ENCODE results near the gene FUT7.

FUT7 gene

DNA sequence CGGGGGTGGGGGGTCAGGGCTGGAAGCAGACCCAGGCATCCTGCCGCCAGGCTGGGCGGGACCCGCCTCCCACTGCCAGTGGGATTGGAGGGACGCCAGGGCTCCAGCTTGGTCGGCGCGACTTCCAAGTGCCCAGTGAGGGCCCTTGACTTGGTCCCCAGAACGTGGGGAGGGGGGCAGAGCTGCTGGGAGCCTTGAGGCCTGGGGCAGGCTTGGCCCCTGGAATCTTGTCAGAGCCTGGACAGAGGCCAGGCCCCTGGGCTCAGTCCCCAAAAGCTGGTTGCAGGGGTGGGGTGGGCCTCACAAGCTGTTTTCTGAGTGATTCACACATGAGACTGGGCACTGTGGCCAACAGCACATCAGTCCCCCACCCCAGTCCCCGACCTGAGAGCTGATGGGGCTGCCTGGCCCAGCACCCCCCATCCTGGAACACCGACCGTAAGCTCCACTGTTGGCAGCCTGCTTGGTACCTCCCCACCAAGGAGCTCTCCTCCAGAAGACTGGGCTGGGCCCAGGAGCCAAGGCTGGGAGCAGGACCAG lies 36.0 kb downstream of the FUT7 start:
- Histone ChIP-seq H3K4me3 (ENCODE audit: low read depth in 1 of 5, low read length in 5 of 5) (peak overlapping the region in 1 of 5 donors; percentile 11), H3K9ac (ENCODE audit: low read length in 5 of 5) (no peak overlapping the region), H3K27ac (ENCODE audit: low read depth, low read length) (no peak overlapping the region), H3K36me3 (ENCODE audit: control insufficient read depth in 5 of 5, insufficient read depth in 5 of 5, low read length in 5 of 5) (peaks cover 0 to 7% (median 4%) of the 10 kb centered on the region in 5 donors), H3K27me3 (ENCODE audit: control insufficient read depth in 5 of 5, insufficient read depth in 4 of 5, low read length in 5 of 5) (peaks cover 8 to 23% (median 21%) of the 10 kb centered on the region in 5 donors), H3K9me3 (ENCODE audit: control insufficient read depth in 5 of 5, low read length in 5 of 5) (no peaks in the 10 kb centered on the region), H3K4me1 (ENCODE audit: control insufficient read depth in 5 of 5, insufficient read depth in 5 of 5, low read length in 5 of 5) (peaks cover 1 to 47% (median 35%) of the 10 kb centered on the region in 5 donors)

DNA sequence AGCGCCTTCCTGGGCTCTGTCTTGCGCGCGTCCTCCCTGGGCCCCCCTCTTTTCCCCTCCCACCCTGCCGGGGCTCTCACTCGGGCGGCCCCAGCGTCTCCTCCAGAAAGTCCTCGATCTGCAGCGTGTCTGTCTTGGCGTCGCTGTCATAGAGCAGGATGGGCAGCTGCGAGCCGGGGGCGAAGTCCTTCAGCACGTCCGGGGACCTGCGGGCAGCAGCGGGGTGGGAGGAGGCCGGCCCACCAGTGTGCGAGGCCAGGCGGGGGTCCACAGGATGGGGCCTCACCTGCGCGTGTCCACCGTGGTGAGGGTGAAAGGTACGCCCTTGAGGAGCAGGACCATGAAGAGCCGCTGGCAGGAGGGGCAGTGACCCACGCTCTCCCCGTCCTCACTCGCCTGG lies 36.5 kb downstream of the FUT7 start:
- H3K36me3 ChIP-seq (ENCODE audit: control insufficient read depth in 5 of 5, insufficient read depth in 5 of 5, low read length in 5 of 5), result peaks cover 0 to 7% (median 4%) of the 10 kb centered on the region in 5 donors
- H3K4me3 ChIP-seq (ENCODE audit: low read depth in 1 of 5, low read length in 5 of 5), result no peak overlapping the region
- peaks cover 0 to 3% (median 0%) of the 10 kb centered on the region in 5 donors for H3K9me3 ChIP-seq (ENCODE audit: control insufficient read depth in 5 of 5, low read length in 5 of 5)
- peaks cover 8 to 23% (median 21%) of the 10 kb centered on the region in 5 donors for H3K27me3 ChIP-seq (ENCODE audit: control insufficient read depth in 5 of 5, insufficient read depth in 4 of 5, low read length in 5 of 5)
- no peak overlapping the region for H3K27ac ChIP-seq (ENCODE audit: low read depth, low read length)
- no peak overlapping the region for H3K9ac ChIP-seq (ENCODE audit: low read length in 5 of 5)
- peaks cover 1 to 44% (median 34%) of the 10 kb centered on the region in 5 donors for H3K4me1 ChIP-seq (ENCODE audit: control insufficient read depth in 5 of 5, insufficient read depth in 5 of 5, low read length in 5 of 5)

DNA sequence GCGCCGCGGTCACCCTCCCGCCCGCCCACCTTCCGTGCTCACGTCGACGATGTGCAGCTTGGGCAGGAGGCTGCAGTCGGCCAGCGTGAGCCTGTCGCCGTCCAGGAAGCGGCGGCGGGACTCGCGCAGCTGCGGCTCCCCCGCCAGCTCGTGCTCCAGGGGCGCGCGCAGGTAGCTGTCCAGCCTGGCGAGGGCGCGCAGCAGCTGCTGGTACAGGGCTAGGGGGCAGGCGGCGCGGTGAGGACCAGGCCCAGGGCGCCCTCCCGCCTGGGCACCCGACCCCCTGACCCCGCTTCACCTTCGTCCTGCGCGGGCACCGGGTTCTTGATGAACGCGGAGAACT lies 37.0 kb downstream of the FUT7 start:
- Histone ChIP-seq H3K9me3 (ENCODE audit: control insufficient read depth in 5 of 5, low read length in 5 of 5) (peaks cover 0 to 4% (median 0%) of the 10 kb centered on the region in 5 donors), H3K4me1 (ENCODE audit: control insufficient read depth in 5 of 5, insufficient read depth in 5 of 5, low read length in 5 of 5) (peaks cover 1 to 39% (median 29%) of the 10 kb centered on the region in 5 donors), H3K4me3 (ENCODE audit: low read depth in 1 of 5, low read length in 5 of 5) (no peak overlapping the region)

DNA sequence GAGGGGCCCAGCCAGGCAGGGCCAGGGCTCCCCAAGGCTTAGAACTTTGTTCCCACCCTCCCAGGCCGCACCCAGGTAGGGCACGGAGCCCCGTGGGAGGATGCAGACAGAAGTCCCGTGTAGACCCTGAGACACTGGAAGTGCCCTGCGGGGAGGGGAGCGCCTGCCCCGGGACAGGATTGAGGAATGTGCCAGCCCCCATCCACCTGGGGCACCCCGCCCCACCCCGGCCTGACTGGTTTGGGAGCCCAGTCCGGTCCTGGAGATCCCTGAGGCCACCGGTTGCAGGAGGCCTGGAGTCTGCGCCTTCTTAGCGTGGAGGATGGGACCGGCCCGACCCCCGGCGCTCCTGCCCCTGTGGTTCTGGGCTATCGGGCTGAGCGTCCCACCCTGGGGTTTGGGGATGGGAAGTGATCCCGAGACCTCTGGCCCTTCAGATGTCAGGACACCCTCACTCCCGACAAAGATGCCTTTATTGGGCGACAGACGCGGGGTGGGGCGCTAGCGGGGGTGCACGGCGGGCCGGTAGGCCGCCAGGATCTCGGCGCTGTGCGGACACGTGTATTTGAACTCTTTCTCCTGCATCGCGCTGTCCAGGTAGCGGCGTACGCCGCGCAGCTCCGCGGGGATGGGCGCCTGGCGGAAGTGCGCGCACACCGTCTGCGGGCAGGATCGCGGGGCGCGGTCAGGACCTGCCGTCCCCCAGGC lies 37.6 kb downstream of the FUT7 start:
- H3K4me3 ChIP-seq (ENCODE audit: low read depth in 1 of 5, low read length in 5 of 5), result no peak overlapping the region
- peaks cover 0 to 4% (median 0%) of the 10 kb centered on the region in 5 donors for H3K9me3 ChIP-seq (ENCODE audit: control insufficient read depth in 5 of 5, low read length in 5 of 5)
- H3K9ac ChIP-seq (ENCODE audit: low read length in 5 of 5), result no peak overlapping the region
- peaks cover 1 to 36% (median 29%) of the 10 kb centered on the region in 5 donors for H3K4me1 ChIP-seq (ENCODE audit: control insufficient read depth in 5 of 5, insufficient read depth in 5 of 5, low read length in 5 of 5)
- H3K27ac ChIP-seq (ENCODE audit: low read depth, low read length), result no peak overlapping the region
- peaks cover 0 to 7% (median 4%) of the 10 kb centered on the region in 5 donors for H3K36me3 ChIP-seq (ENCODE audit: control insufficient read depth in 5 of 5, insufficient read depth in 5 of 5, low read length in 5 of 5)
- H3K27me3 ChIP-seq (ENCODE audit: control insufficient read depth in 5 of 5, insufficient read depth in 4 of 5, low read length in 5 of 5), result peaks cover 8 to 23% (median 21%) of the 10 kb centered on the region in 5 donors

More for the DNA sequence above, 37.0 kb downstream of the FUT7 start:
- Histone ChIP-seq H3K36me3 (ENCODE audit: control insufficient read depth in 5 of 5, insufficient read depth in 5 of 5, low read length in 5 of 5) (peaks cover 0 to 7% (median 4%) of the 10 kb centered on the region in 5 donors), H3K27me3 (ENCODE audit: control insufficient read depth in 5 of 5, insufficient read depth in 4 of 5, low read length in 5 of 5) (peaks cover 8 to 23% (median 21%) of the 10 kb centered on the region in 5 donors), H3K9ac (ENCODE audit: low read length in 5 of 5) (no peak overlapping the region), H3K27ac (ENCODE audit: low read depth, low read length) (no peak overlapping the region)

DNA sequence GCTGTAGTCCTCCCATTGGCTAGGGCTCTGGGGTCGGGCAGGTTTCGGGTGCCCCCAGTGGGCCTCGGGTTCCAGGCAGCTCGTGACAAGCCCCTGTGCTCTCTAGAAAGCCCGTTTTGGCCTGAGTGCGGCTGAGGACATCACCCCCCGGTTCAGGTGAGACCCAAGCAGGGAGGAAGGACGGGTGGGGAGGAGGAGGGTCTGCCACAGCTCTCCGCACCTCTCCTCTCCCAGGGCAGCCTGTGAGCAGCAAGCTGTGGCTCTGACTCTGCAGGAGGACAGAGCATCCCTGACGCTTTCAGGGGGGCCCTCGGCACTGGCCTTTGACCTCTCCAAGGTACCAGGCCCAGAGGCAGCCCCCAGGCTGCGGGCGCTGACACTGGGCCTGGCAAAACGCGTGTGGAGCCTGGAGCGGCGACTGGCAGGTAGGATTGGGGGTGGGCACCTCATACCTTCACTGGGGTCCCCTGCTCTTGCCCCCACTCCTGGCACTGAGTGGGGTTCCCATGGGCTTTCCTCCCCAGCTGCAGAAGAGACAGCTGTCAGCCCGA lies 39.0 kb downstream of the FUT7 start:
- H3K9ac ChIP-seq (ENCODE audit: low read length in 5 of 5), result peak overlapping the region; percentile 63 to 88 (median 70)
- peaks cover 0 to 4% (median 0%) of the 10 kb centered on the region in 5 donors for H3K9me3 ChIP-seq (ENCODE audit: control insufficient read depth in 5 of 5, low read length in 5 of 5)
- peaks cover 0 to 7% (median 4%) of the 10 kb centered on the region in 5 donors for H3K36me3 ChIP-seq (ENCODE audit: control insufficient read depth in 5 of 5, insufficient read depth in 5 of 5, low read length in 5 of 5)
- H3K4me3 ChIP-seq (ENCODE audit: low read depth in 1 of 5, low read length in 5 of 5), result peak overlapping the region; percentile 69 to 86 (median 73)
- peaks cover 8 to 23% (median 21%) of the 10 kb centered on the region in 5 donors for H3K27me3 ChIP-seq (ENCODE audit: control insufficient read depth in 5 of 5, insufficient read depth in 4 of 5, low read length in 5 of 5)
- H3K4me1 ChIP-seq (ENCODE audit: control insufficient read depth in 5 of 5, insufficient read depth in 5 of 5, low read length in 5 of 5), result peaks cover 1 to 36% (median 29%) of the 10 kb centered on the region in 5 donors
- H3K27ac ChIP-seq (ENCODE audit: low read depth, low read length), result no peak overlapping the region

DNA sequence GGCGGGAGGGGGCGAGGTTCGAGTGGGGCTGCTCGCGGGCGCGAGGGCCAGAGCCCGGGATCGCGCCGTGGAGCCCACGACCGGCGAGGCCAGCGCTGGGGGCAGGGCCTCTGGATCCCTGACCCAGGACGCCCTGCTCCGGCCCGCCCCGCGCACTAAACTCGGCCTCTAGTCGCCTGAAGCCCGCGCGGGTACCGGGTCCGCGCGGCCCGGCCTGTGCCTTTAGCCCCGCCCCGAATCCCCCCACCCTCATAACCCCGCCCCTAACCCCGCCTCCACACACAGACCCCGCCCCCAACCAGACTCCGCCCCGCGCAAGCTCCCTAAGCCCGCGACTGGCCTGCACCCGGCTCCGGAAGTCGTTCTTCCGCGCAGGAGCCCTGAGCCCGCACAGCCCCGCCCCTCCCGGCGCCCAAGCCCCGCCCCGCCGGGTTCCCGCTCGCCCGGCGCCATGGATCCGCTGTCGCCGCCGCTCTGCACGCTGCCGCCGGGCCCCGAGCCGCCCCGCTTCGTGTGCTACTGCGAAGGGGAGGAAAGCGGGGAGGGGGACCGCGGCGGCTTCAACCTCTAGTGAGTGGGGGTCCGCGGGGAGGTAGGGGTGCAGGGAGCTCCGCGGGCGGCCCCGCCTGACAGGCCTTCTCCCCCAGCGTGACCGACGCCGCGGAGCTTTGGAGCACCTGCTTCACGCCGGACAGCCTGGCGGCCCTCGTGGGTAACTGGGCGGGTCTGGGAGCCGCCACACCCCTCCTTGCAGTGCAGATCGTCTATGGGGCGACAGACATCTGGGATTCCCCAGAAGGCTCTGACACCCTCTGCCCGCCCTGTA lies 39.7 kb downstream of the FUT7 start, which contains the start of gene PAXX:
TSS of gene PAXX (plus strand) at position 430 of the 826 bp plus-strand sequence. CDS start at position 452, 22 bp downstream.
- peaks cover 8 to 23% (median 18%) of the 10 kb centered on the region in 5 donors for H3K27me3 ChIP-seq (ENCODE audit: control insufficient read depth in 5 of 5, insufficient read depth in 4 of 5, low read length in 5 of 5)
- peak within 1 kb of the TSS; percentile 63 to 88 (median 70) for H3K9ac ChIP-seq (ENCODE audit: low read length in 5 of 5)
- no peak within 1 kb of the TSS for H3K27ac ChIP-seq (ENCODE audit: low read depth, low read length)
- peaks cover 1 to 36% (median 29%) of the 10 kb centered on the region in 5 donors for H3K4me1 ChIP-seq (ENCODE audit: control insufficient read depth in 5 of 5, insufficient read depth in 5 of 5, low read length in 5 of 5)
- H3K4me3 ChIP-seq (ENCODE audit: low read depth in 1 of 5, low read length in 5 of 5), result peak within 1 kb of the TSS; percentile 69 to 86 (median 73)
- H3K9me3 ChIP-seq (ENCODE audit: control insufficient read depth in 5 of 5, low read length in 5 of 5), result peaks cover 0 to 4% (median 0%) of the 10 kb centered on the region in 5 donors
- H3K36me3 ChIP-seq (ENCODE audit: control insufficient read depth in 5 of 5, insufficient read depth in 5 of 5, low read length in 5 of 5), result peaks cover 0 to 7% (median 4%) of the 10 kb centered on the region in 5 donors

DNA sequence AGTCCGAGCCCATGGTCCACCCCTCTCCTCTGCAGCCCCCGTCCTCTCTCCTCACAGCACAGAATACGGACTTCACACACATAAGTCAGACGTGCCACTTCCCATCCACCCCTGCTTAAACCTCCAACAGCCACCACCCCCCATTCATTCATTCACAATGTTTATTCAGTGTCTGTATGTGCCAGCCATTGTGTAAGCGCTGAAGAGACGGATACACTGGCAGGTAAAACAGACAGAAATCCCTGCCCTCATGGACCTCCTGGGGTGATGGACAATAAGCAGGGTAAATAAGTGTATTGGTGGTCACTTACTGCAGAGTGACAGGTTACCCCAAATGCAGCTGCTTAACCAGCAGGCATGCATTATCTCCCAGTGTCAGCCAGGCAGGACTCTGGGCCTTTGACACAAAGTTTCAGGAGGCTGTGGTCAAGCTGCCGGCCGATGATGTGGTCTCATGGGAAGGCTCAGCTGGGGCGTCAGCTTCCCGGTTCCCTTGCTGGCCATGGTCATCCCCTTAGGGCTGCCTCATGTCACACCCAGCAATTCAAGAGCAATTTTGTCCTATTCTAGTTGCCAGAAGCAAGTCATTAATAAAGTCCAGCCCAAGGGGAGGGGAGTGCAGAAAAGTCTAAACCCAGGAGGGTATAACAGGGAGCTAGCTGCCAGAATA lies 41.5 kb downstream of the FUT7 start:
- H3K9ac ChIP-seq (ENCODE audit: low read length in 5 of 5), result no peak overlapping the region
- peaks cover 1 to 22% (median 18%) of the 10 kb centered on the region in 5 donors for H3K4me1 ChIP-seq (ENCODE audit: control insufficient read depth in 5 of 5, insufficient read depth in 5 of 5, low read length in 5 of 5)
- peaks cover 4 to 12% (median 5%) of the 10 kb centered on the region in 5 donors for H3K27me3 ChIP-seq (ENCODE audit: control insufficient read depth in 5 of 5, insufficient read depth in 4 of 5, low read length in 5 of 5)
- no peak overlapping the region for H3K4me3 ChIP-seq (ENCODE audit: low read depth in 1 of 5, low read length in 5 of 5)
- no peak overlapping the region for H3K27ac ChIP-seq (ENCODE audit: low read depth, low read length)
- peaks cover 0 to 7% (median 4%) of the 10 kb centered on the region in 5 donors for H3K36me3 ChIP-seq (ENCODE audit: control insufficient read depth in 5 of 5, insufficient read depth in 5 of 5, low read length in 5 of 5)
- H3K9me3 ChIP-seq (ENCODE audit: control insufficient read depth in 5 of 5, low read length in 5 of 5), result peaks cover 0 to 4% (median 0%) of the 10 kb centered on the region in 5 donors

DNA sequence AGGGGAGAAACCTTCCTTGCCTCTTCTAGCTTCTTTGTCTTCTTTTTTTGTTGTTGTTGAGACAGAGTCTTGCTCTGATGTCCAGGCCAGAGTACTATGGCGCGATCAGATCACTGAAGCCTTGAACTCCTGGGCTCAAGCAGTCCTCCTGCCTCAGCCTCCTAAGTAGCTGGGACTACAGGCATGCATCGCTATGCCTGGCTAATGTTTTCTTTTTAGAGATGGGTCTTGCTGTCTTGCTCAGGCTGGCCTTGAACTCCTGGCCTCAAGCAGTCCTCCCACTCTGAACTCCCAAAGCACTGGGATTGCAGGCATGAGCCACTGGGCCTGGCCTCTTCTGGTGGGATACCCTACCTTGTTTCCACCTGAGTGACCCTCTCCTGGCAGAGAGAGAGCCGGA lies 43.0 kb downstream of the FUT7 start:
- peaks cover 10 to 20% (median 16%) of the 10 kb centered on the region in 5 donors for H3K27me3 ChIP-seq (ENCODE audit: control insufficient read depth in 5 of 5, insufficient read depth in 4 of 5, low read length in 5 of 5)
- peaks cover 0 to 4% (median 0%) of the 10 kb centered on the region in 5 donors for H3K9me3 ChIP-seq (ENCODE audit: control insufficient read depth in 5 of 5, low read length in 5 of 5)
- H3K9ac ChIP-seq (ENCODE audit: low read length in 5 of 5), result no peak overlapping the region
- no peak overlapping the region for H3K4me3 ChIP-seq (ENCODE audit: low read depth in 1 of 5, low read length in 5 of 5)
- peaks cover 1 to 24% (median 12%) of the 10 kb centered on the region in 5 donors for H3K4me1 ChIP-seq (ENCODE audit: control insufficient read depth in 5 of 5, insufficient read depth in 5 of 5, low read length in 5 of 5)
- no peak overlapping the region for H3K27ac ChIP-seq (ENCODE audit: low read depth, low read length)
- H3K36me3 ChIP-seq (ENCODE audit: control insufficient read depth in 5 of 5, insufficient read depth in 5 of 5, low read length in 5 of 5), result peaks cover 0 to 4% (median 1%) of the 10 kb centered on the region in 5 donors

DNA sequence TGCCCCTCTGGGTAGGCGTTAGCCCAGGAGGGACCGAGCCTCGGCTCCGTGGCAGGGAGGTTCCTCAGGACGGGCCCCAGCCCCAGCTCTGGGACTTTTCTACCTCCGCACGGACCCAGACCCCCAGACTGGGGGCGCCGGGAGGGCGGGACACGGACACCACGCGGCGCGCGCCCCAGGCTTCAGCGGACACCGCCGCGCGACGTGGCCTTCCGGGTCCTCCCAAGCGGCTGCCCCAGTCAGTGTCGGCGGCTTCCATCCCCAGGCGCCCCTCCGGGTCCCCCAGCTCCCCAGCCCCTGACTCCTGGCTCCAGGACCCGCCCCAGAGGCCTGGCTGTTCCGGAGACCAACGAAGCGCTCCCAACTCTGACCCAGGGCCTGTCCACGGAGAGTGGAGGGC lies 46.0 kb downstream of the FUT7 start:
- no peak overlapping the region for H3K4me3 ChIP-seq (ENCODE audit: low read depth in 1 of 5, low read length in 5 of 5)
- H3K27me3 ChIP-seq (ENCODE audit: control insufficient read depth in 5 of 5, insufficient read depth in 4 of 5, low read length in 5 of 5), result peaks cover 10 to 35% (median 21%) of the 10 kb centered on the region in 5 donors

More for the DNA sequence above, 46.0 kb downstream of the FUT7 start:
- Histone ChIP-seq H3K9me3 (ENCODE audit: control insufficient read depth in 5 of 5, low read length in 5 of 5) (peaks cover 0 to 4% (median 0%) of the 10 kb centered on the region in 5 donors), H3K27ac (ENCODE audit: low read depth, low read length) (no peak overlapping the region), H3K36me3 (ENCODE audit: control insufficient read depth in 5 of 5, insufficient read depth in 5 of 5, low read length in 5 of 5) (no peaks in the 10 kb centered on the region), H3K9ac (ENCODE audit: low read length in 5 of 5) (no peak overlapping the region), H3K4me1 (ENCODE audit: control insufficient read depth in 5 of 5, insufficient read depth in 5 of 5, low read length in 5 of 5) (peaks cover 0 to 28% (median 13%) of the 10 kb centered on the region in 5 donors)
